ENCODE measurements around the gene FAM118B.

- TF ChIP-seq MAZ (IDR thresholded peaks at IDR 0.05; ENCODE audit: borderline replicate concordance, low read depth, low read length) (no peak), MAFK (IDR thresholded peaks at IDR 0.05; ENCODE audit: low read depth, low read length) (no peak), RFX5 (IDR thresholded peaks at IDR 0.05; ENCODE audit: low read depth, low read length) (no peak), CTCF (conservative IDR thresholded peaks at IDR 0.05; ENCODE audit: low read depth, low read length) (no peak), ELK1 (IDR thresholded peaks at IDR 0.05; ENCODE audit: borderline replicate concordance, low read depth, low read length) (no peak), POLR2A (IDR thresholded peaks at IDR 0.05; ENCODE audit: low read depth, low read length) (no peak), RAD21 (IDR thresholded peaks at IDR 0.05; ENCODE audit: low read length) (no peak), SMC3 (IDR thresholded peaks at IDR 0.05; ENCODE audit: low read depth, low read length) (no peak), USF2 (IDR thresholded peaks at IDR 0.05; ENCODE audit: low read depth, low read length) (no peak), MXI1 (IDR thresholded peaks at IDR 0.05; ENCODE audit: borderline replicate concordance, low read depth, low read length) (no peak), FOS (IDR thresholded peaks at IDR 0.05; ENCODE audit: low read depth, low read length) (no peak), BHLHE40 (IDR thresholded peaks at IDR 0.05; ENCODE audit: low read depth, low read length) (no peak), CEBPB (IDR thresholded peaks at IDR 0.05; ENCODE audit: low read depth, low read length) (no peak), CHD1 (IDR thresholded peaks at IDR 0.05; ENCODE audit: low read depth, low read length) (no peak)
These were observed 22.3 kb upstream of the FAM118B start for GRCh38 chr11:126189109-126189929.
